TTC549 (cell line): ENCODE measurements around the gene SHROOM3.
"Not testable (repeated sequence)": the region's sequence is repeated elsewhere in the genome, so short reads cannot be mapped to it uniquely, and the experiment has no call there.

Experiments used
- FAIRE-seq: peaks from 2 replicates; lab custom pipeline; 2012; peaks lifted over from hg19 to GRCh38; lab: Jason Lieb, UNC

Gene SHROOM3

GRCh38 chr4:76595435-76595834 lies 160.4 kb downstream of the SHROOM3 start:
- no peak for FAIRE-seq

- FAIRE-seq = no peak
Observed at GRCh38 chr4:76596713-76597112, 161.7 kb downstream of the SHROOM3 start.

DNA sequence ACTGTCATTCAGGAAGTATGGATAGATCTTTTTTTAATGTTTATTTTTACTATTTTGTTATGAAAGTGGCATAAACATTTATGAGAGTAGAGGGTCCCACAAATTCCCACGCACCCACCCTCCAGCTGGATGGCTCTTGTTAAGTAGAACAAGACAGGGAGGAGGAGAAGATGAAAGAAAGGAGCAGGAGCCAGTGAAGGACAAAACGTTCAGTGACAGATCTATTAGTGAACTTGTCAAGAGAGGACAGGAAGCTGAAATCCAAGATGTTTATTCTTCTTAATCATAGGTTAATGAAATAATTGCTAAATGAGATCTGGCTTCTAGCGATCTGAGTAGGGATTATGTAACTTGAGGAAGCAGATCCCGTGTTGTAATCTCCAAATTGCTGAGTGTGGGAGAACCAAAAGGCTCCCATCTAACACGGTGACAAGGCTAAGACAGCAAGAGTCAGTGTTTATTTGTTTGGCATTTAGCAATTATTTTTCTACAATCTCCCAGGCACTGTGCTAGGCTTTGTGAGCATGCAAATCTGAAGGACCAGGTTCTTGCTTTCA lies 162.5 kb downstream of the SHROOM3 start:
- no peak for FAIRE-seq

DNA sequence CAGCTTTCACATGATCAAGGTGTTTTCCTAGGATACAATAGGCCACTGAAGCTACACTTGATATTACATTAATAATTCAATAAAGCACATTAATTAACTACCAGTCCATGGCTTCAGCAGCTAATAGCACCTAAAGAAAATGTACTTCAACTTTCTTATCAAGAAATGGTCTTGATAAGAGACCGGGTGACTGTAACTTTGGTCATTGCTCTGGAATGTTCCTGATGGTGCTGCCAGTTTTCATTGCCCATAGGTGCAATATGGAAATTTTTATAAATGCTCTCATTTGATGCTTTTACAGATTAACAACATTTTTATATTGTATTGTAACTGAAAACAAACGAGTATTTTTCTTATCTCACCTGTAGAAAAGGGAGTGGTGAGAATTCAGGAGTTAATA lies 165.4 kb downstream of the SHROOM3 start:
- FAIRE-seq = no peak

GRCh38 chr4:76601791-76602190 lies 166.8 kb downstream of the SHROOM3 start:
- no peak for FAIRE-seq

GRCh38 chr4:76605099-76605563 lies 170.1 kb downstream of the SHROOM3 start:
- no peak for FAIRE-seq

DNA sequence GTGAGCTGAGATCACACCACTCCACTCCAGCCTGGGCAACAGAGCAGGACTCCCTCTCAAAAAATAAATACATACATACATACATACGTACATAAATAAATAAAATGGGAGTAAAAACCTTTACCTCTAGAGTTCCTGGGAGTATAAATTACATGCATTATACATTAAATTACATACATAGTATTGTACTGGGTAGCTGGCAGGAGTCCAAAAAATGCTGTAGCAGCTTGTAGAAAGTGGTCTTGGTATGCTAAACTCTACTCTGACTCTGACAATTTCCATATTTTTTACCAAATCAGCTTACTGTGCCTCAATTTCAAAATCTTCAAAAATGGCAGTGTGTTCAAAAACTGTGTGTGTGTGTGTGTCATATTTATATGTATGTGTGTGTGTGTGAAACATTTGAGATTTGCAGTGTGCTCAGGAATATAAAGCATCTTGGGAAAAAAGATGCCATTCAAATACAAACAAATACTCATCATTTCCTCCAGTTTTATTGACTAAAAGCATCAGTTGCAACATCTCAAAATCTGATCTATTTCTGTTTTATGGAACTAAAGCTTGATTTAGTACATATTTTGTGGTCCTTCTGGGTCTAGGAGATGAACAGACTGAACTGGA lies 171.7 kb downstream of the SHROOM3 start:
- FAIRE-seq = no peak

DNA sequence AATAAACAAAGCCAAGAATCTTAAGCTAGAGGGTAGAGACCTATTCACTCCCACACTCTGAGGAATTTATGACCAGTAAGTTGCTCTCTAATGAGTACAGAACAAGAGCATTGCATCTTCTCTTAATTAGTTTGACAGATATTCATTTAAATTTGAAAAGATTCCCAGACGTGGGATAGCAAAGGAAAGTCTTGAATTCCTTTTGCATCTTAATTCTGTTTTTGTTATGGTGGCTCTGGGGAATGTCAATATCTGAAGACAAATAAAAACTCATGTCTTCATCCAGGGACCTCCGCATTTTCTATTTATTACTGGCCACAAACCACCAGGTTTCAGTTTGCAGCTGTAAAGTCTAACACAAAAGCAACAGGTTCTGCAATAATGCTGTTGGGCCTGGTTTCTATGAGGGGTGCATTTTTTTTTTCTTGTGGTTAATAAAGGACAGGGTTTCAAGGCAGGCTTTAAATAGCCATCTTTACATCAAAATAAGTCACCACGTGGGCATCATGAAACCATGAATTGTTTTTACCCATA lies 172.3 kb downstream of the SHROOM3 start:
- no peak for FAIRE-seq

GRCh38 chr4:76607846-76608245 lies 172.8 kb downstream of the SHROOM3 start:
- no peak for FAIRE-seq

DNA sequence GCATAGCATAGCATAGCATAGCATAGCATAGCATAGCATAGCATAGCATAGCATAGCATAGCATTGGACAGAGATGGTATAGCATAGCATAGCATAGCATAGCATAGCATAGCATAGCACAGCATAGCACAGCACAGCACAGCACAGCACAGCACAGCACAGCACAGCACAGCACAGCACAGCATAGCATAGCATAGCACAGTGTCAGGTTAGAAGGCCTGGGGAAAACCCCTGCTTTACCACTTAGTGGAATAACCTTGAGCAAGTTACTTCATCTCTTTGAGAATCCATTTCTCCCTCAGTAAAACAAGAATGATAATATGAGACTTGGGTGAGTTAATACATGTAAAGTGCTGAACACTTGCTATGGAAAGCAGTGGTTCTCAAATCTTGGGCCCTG lies 173.5 kb downstream of the SHROOM3 start:
- not testable (repeated sequence) for FAIRE-seq

DNA sequence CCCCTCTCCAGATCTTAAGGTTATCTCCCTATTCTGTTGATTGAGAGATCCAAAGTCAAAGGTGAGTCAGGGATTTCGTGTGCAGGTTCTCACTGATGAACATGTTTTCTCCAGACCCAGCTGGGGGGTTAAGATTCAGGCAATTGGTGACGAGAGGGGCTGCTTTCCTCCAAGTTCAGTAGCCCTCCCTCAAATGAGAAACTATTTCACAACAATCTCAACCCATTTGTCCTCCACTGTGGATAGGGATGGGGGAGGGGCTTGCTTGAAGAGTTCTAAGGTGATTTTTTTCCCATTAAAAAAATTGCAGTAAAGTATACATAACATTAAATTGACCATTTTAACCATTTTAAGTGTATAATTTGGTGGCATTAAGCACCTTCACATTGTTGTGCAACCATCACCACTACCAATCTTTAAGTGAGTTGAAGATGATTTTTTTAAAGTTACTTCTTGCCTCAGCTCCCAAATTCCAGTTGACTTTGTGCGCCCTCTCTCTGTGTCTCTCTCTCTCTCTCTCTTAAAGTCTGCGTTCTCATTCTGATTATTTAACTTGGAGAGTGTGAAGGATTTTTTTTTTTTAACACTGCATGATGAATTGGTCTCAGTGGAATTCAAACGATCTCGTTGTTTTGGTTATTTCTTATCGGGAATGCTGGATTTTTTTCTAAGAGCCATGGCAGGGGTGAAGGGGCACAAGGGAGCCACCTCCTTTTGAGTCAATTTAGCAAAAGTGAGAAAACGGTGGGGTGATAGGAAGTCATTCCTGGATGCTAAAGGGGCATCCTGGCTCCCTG lies 175.9 kb downstream of the SHROOM3 start:
- FAIRE-seq = no peak

GRCh38 chr4:76611616-76612207 lies 176.7 kb downstream of the SHROOM3 start:
- FAIRE-seq = no peak

- no peak for FAIRE-seq
Observed at GRCh38 chr4:76614589-76614988, 179.6 kb downstream of the SHROOM3 start.

GRCh38 chr4:76615999-76616398 lies 181.0 kb downstream of the SHROOM3 start:
- FAIRE-seq = no peak

GRCh38 chr4:76616526-76616925 lies 181.5 kb downstream of the SHROOM3 start:
- FAIRE-seq = no peak

DNA sequence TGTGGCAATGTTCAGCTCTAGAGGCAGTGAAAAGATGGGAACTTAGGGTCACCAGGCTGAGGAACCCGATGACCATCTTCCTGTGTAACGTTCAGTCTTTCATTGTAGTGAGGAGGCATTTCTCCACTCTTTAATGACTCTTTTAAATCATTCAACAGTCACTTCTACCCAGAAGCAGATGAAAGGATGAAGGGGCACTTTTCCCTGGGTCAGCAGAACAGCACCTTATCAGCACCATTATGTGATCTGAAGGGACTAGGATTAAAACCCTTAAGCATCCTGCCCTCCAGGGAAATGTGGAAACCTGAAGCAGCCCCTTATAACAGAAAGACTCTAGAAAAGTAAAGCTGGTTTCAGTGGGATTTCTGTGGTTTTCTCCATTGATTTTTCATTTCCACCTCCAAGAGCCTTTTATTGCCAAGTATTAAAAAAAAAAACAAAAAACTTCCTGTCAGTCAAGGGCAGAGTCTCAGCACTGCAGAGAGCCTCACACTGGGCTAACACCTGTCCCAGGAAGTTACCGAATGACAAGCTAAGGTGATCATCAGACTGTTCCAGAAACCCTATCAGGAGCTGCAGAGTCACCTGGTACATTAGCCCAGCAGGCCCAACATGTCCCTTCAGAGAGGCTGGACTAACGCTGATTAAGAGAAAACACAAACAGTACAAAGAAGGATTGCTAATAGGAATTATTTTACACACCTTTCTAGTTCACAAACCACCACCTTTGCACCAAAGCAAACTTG lies 185.9 kb downstream of the SHROOM3 start:
- FAIRE-seq = no peak

GRCh38 chr4:76622126-76622525 lies 187.1 kb downstream of the SHROOM3 start:
- FAIRE-seq = no peak

DNA sequence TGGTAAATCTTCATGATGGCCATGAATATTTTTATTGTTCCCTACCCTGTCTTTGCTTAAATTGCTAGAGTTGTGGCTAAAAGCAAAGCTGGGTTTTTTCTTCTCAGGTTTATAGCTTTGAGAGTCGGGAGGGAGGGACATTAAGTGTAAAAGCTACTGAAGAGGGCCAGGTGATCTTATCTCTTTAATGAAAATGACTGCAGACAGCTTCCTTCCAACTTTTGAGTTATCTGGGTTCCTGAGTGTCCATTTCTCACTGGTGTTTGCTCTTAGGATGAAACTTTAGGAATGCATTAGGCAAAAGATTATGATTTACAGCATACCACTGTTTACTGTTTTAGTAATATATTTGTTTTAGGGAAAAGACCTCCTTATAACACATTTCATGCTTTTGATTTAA lies 187.7 kb downstream of the SHROOM3 start:
- FAIRE-seq = no peak

DNA sequence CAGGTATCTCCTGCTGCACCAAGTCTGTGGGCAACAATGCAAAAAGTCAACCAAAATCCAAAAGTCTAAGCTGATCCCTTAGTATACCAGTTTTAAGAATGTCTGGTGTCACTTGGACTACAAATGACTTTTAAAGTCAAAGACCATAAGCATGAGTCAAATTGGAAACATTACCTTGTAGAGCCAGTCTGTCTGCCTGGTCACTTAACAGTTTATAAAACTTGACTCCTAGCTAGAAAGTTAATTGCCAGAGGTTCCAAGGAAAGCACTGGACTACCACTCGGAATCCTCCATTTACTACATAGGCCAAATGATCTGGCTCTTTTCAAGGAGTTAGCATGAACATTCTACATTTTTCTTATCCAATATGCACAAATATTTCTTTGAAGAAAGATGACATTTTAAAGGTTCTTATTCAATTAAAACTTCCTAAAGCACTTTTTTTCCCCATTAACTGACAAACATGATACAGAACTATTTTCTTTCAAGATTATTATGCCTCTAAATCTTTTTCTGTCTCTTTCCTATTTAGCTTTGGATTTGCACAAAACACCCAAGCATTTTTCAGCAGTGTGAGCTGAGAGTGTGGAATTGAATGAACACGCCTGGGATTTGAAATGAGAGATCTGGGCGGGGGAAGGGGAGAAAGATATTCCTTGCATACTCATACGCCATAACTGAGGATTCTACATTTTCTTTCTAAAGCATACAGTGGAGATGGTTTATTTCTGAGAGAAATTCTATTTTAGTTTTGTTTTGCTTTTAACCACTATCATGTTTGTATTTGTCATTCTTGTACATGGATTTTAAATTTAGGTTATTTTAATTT lies 188.4 kb downstream of the SHROOM3 start:
- no peak for FAIRE-seq

- FAIRE-seq = no peak
Observed at GRCh38 chr4:76624241-76624681, 189.2 kb downstream of the SHROOM3 start.
